Measurements from ENCODE around the gene SGPL1. TPM values are rescaled to one million over a fixed set of nuclear protein-coding genes. Genes with fewer than 3 reads are reported as not detected.

Gene SGPL1
- total RNA-seq, 1 experiment from 2014 or later = 69.4 TPM

GRCh38 chr10:70810967-70811366, 4.8 kb upstream of the SGPL1 start:
- ATAC-seq = no peak
- no peak overlapping the region for H3K27ac ChIP-seq (ENCODE audit: low read depth, low read length)
- ChIA-PET CTCF (no interaction called here), POLR2A (no interaction called here), RAD21 (ENCODE audit: low non-redundant PET in 1 of 2, low total read pairs in 2 of 2, uncharacterized antibody in 2 of 2, unreplicated experiment in 2 of 2) (no interaction called here)
- H3K4me3 ChIP-seq (replicated peaks in 1 of 2; ENCODE audit: low read depth in 1 of 2, low read length in 2 of 2) = no peak overlapping the region
- no peak for TF ChIP-seq SIN3A (IDR thresholded peaks at IDR 0.05; ENCODE audit: low read depth)
- TF ChIP-seq EZH2 (IDR thresholded peaks at IDR 0.05) = no peak
- TF ChIP-seq EZH2phosphoT487 (IDR thresholded peaks at IDR 0.05; ENCODE audit: borderline replicate concordance) = no peak
- no peak for TF ChIP-seq CTCF (IDR thresholded peaks at IDR 0.05 in 2 of 3, conservative IDR thresholded peaks at IDR 0.05 in 1 of 3; ENCODE audit: borderline replicate concordance in 1 of 3, insufficient read depth in 1 of 3, low read depth in 2 of 3, low read length in 2 of 3)
- TF ChIP-seq REST (IDR thresholded peaks at IDR 0.05; ENCODE audit: low read depth) = no peak
- TF ChIP-seq FOSL1 (IDR thresholded peaks at IDR 0.05; ENCODE audit: low read depth) = no peak
- no peak for TF ChIP-seq YY1 (IDR thresholded peaks at IDR 0.05; ENCODE audit: extremely low read depth, insufficient replicate concordance, low read depth, low read length)
- no peak for TF ChIP-seq EGR1 (IDR thresholded peaks at IDR 0.05; ENCODE audit: low read depth)
- no peak for TF ChIP-seq RAD21 (IDR thresholded peaks at IDR 0.05; ENCODE audit: low read depth)
- H4K20me1 ChIP-seq (ENCODE audit: insufficient read depth) = no peaks in the 10 kb centered on the region
- H3K9me2 ChIP-seq (ENCODE audit: insufficient read depth) = no peaks in the 10 kb centered on the region
- BruUV-seq (replicated peaks) = no TSS peak
- no peaks in the 10 kb centered on the region for H3K27me3 ChIP-seq (ENCODE audit: insufficient read depth, low read length)
- no peak overlapping the region for H3K9ac ChIP-seq (ENCODE audit: low read length)
- no peaks in the 10 kb centered on the region for H3K9me3 ChIP-seq (ENCODE audit: control insufficient read depth in 1 of 2, insufficient read depth in 1 of 2, low read depth in 1 of 2, low read length in 2 of 2)
- H2AFZ ChIP-seq (ENCODE audit: low read depth, low read length, poor library complexity, severe bottlenecking) = no peak overlapping the region
- intact Hi-C loops (cut with micrococcal nuclease) = no loop called here
- H3K79me2 ChIP-seq (ENCODE audit: insufficient read depth, low read length) = no peaks in the 10 kb centered on the region
- DNase-seq (ENCODE audit: low read depth, low spot score) = no peak
- H3K4me2 ChIP-seq (ENCODE audit: low read length) = no peak overlapping the region
- no peaks in the 10 kb centered on the region for H3K36me3 ChIP-seq (ENCODE audit: control insufficient read depth in 1 of 2, insufficient read depth in 2 of 2, low read length in 2 of 2)
- peaks cover 0 to 8% of the 10 kb centered on the region in 2 experiments; a peak in 1 of 4 replicates for H3K4me1 ChIP-seq (ENCODE audit: control insufficient read depth in 1 of 2, insufficient read depth in 2 of 2, low read length in 2 of 2)

All from HCT116 (cell line).